ENCODE data around the gene OPCML.

OPCML gene

DNA sequence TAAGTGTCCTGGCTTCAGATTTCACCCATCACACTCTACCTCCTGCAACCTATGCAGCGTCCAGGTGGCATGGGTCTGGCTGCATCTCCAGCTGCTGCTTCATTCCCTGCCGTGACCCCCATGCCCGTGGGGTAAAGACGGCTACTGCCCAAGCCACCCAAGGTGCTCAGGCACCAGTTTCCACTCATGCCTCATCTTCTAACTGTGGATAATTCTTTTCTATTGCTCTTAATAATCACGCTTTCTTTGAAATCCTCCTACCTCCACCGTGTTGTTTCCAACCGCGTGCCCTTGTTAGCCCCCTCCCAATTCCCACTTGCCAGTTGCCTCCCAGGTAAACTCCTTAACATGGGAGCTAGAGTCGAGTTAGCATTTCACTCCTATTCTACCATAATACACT lies 738.5 kb downstream of the OPCML start:
- TF ChIP-seq, protein P1, sequence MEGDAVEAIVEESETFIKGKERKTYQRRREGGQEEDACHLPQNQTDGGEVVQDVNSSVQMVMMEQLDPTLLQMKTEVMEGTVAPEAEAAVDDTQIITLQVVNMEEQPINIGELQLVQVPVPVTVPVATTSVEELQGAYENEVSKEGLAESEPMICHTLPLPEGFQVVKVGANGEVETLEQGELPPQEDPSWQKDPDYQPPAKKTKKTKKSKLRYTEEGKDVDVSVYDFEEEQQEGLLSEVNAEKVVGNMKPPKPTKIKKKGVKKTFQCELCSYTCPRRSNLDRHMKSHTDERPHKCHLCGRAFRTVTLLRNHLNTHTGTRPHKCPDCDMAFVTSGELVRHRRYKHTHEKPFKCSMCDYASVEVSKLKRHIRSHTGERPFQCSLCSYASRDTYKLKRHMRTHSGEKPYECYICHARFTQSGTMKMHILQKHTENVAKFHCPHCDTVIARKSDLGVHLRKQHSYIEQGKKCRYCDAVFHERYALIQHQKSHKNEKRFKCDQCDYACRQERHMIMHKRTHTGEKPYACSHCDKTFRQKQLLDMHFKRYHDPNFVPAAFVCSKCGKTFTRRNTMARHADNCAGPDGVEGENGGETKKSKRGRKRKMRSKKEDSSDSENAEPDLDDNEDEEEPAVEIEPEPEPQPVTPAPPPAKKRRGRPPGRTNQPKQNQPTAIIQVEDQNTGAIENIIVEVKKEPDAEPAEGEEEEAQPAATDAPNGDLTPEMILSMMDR (conservative IDR thresholded peaks at IDR 0.05) = no peak

DNA sequence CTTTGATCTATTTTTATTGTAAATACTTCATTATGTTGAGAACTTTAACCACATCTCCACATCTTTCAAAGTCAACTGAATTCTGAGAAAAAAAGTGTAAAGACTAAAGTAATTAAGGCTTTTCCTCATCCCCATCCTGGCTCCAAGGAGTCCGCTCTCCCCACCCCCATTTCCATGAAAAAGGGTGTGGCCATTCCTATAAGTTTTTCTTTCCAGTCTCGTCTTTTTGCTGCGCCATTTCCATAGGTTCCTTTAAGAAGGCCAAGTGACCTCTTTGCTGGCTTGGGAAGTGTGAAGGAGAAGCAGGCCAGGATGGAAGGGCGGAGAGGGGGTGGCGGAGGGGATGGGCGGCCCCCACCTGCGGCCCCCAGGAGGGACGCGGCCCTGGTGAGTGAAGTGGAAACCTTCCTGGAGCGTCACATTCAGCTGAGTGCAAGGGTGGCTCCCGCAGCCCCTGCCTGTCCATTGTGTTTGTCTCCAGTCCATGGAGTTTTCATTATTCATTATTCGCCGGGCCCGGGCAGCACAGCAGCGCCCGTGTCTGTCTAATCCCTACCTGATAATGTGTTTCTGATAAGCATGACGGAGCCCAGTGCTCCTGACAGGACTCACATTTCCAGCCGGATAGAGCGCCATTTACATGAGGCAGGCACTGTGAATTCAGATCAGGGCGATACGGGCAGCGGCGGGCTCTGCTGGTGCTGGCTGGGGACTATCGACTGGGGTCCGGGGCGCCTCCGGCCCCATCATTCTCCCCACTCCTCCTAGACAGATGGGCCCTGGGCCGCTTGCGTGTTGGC lies 739.8 kb downstream of the OPCML start:
- TF ChIP-seq, protein P1 (conservative IDR thresholded peaks at IDR 0.05) = no peak
- H3K27ac ChIP-seq = peak overlapping the region; percentile 30; the same call in 1 of the 2 replicates

More for the DNA sequence above, 738.5 kb downstream of the OPCML start:
- peak overlapping the region; percentile 30; the same call in 1 of the 2 replicates for H3K27ac ChIP-seq

DNA sequence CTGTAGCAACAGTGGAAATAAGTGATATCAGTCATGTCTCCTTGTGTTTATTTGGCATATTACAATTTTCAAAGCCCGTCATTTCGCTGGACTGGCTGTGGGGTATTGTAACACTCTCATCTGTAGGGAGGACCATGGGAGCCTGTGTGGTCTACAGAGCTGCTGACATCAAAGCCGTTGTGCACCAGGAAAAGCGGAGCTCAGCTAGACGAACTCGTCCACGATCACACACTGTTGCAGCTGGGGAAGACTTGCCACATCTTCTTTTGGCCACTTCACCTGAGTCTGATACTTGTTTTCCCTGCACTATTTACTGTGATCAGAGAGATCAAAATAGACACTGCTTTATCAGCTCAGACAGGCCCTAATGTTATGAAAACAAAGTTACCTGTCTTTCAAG lies 741.3 kb downstream of the OPCML start:
- TF ChIP-seq, protein P1 (conservative IDR thresholded peaks at IDR 0.05) = no peak
- no peak overlapping the region for H3K27ac ChIP-seq

DNA sequence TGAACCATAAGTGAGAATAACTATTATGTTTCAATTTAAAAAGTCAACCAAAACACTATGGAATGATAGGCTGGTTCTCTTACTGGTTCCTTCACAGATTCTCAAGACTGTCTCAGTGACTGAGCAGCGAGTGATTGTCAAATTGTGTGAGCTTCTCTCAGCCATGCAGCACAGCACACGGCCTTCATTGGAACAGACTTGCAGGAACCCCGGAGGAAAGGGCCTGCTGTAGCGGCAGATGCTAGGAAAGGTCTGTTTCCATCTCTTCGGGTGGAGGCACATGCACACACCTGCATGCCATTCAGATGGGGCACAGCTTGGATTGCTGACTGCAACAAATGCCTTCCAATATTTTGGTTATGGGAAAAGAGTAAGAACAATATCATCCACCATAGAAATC lies 741.8 kb downstream of the OPCML start:
- H3K27ac ChIP-seq = no peak overlapping the region
- TF ChIP-seq, protein P1 (conservative IDR thresholded peaks at IDR 0.05) = no peak

DNA sequence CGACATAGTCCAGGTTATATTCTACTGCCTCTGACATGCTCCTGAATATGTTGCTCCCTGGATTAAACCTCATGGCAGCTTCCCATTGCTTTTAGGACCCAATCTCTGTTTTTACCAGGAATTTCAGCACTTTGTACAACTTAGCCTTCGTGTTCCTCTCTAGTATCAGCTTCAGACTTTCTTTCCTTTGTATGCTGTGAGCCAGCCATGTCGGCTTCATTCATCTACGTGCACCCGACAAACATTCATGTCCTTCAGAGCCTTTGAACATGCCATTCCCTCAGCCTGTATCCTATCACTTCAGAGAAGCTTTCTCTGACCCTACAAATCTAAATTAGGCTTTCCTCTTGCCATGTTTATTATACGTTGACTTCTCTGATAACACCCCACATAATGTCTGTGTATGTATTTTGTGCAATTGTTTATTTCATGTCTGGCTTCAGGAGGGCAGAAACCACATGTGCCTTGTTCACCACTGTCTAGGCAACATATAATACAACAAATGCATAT lies 743.4 kb downstream of the OPCML start:
- TF ChIP-seq, protein P1 (conservative IDR thresholded peaks at IDR 0.05) = no peak
- no peak overlapping the region for H3K27ac ChIP-seq

DNA sequence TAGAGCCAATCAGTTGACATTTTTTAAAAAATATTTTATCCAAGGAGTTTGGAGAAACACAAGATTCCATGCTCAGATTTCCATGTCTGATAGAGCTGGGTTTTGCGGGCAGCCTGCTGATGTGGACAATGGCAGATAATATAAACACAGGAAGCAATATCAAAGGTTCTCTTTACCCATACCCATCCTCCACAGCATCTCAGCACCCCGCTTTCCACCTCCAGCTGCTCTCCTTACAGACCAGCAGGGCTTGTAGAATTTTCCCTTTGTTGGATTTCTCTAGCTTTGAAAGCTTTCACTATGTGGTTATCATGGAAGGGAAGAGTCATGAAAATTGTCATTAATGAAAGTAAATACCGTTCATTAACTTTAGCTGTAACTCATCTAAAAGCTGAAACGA lies 746.4 kb downstream of the OPCML start:
- H3K27ac ChIP-seq = no peak overlapping the region
- TF ChIP-seq, protein P1 (conservative IDR thresholded peaks at IDR 0.05) = no peak

GRCh38 chr11:132784441-132784840 lies 747.9 kb downstream of the OPCML start:
- TF ChIP-seq, protein P1 (conservative IDR thresholded peaks at IDR 0.05) = no peak
- H3K27ac ChIP-seq = no peak overlapping the region

Measured in VCaP (cell line).